Measurements from ENCODE around the gene HTR3E.

- TF ChIP-seq YY1 (IDR thresholded peaks at IDR 0.05; ENCODE audit: insufficient read depth, insufficient read length): no peak
- TF ChIP-seq ZNF274 (IDR thresholded peaks at IDR 0.05; ENCODE audit: low read depth, low read length): no peak
Measured at GRCh38 chr3:184052767-184053166, 44.1 kb upstream of the HTR3E start, which contains the start of gene HTR3C.
